OCI-LY7 (cell line): ENCODE data around the gene CHST3.

Experiments used
- EZH2phosphoT487 ChIP-seq: fragments of 200-600 bp; sonication (generic); IDR thresholded peaks from 2 replicates; pipeline ENCODE4 v1.6.1; 2018; ENCODE audit warnings: low read depth, borderline replicate concordance, mild to moderate bottlenecking, mixed run types, antibody characterized with exemption, low read length, moderate library complexity, mixed read lengths
- TF ChIP-seq, protein P1 (sequence below): fragments of 200-600 bp; sonication (generic); conservative IDR thresholded peaks from 2 replicates; pipeline ENCODE4 v1.5.1; 2014; ENCODE audit warnings: mild to moderate bottlenecking, antibody characterized with exemption, low read length, moderate library complexity, mixed read lengths

DNA sequence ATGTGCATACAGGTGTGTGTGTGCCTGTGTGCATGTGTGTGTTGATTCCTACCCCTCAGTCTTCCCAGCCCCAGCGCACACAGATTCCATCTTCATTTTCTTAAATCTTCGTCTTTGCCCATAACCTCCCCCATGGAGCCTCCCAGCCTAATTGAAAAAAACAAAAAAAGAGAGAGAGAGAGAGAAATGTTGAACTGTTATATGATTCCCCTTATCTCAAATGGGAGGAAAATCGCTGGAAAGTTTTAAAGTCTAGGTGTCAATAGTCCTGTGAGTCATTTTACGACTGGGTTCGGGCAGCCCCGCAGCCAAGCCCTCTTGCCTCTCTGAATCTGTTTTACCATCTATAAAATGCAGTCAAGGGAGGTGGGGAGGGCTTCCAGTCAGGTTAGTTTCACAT, 63.3 kb downstream of the CHST3 start:
- TF ChIP-seq, protein P1, sequence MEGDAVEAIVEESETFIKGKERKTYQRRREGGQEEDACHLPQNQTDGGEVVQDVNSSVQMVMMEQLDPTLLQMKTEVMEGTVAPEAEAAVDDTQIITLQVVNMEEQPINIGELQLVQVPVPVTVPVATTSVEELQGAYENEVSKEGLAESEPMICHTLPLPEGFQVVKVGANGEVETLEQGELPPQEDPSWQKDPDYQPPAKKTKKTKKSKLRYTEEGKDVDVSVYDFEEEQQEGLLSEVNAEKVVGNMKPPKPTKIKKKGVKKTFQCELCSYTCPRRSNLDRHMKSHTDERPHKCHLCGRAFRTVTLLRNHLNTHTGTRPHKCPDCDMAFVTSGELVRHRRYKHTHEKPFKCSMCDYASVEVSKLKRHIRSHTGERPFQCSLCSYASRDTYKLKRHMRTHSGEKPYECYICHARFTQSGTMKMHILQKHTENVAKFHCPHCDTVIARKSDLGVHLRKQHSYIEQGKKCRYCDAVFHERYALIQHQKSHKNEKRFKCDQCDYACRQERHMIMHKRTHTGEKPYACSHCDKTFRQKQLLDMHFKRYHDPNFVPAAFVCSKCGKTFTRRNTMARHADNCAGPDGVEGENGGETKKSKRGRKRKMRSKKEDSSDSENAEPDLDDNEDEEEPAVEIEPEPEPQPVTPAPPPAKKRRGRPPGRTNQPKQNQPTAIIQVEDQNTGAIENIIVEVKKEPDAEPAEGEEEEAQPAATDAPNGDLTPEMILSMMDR, result no peak
- TF ChIP-seq EZH2phosphoT487, result no peak
